ENCODE data around the gene PSMB7. TPM values are rescaled to one million over a fixed set of nuclear protein-coding genes. Genes with fewer than 3 reads are reported as not detected.

PSMB7 gene
- 285 and 290 TPM in 2 replicates for polyA plus RNA-seq (2013)

GRCh38 chr9:124415102-124415851, at the start of gene PSMB7:
PSMB7 (minus strand) TSS chr9:124415442; CDS start chr9:124415425, 17 bp downstream.
- Histone ChIP-seq H3K9ac (ENCODE audit: low read length) (peak within 1 kb of the TSS; percentile 94), H3K9me3 (ENCODE audit: insufficient read depth, low read depth, low read length) (peaks cover 2% of the 10 kb centered on the region), H3K4me1 (ENCODE audit: control insufficient read depth in 1 of 2, insufficient read depth in 2 of 2, low read length in 2 of 2) (no peaks in the 10 kb centered on the region), H2AFZ (ENCODE audit: insufficient read depth, low read length, poor library complexity) (peak within 1 kb of the TSS; percentile 94), H2BK120ac (ENCODE audit: insufficient read depth, low read length, poor library complexity) (peak within 1 kb of the TSS; percentile 74), H3K18ac (ENCODE audit: low read length) (peak within 1 kb of the TSS; percentile 76), H3K14ac (ENCODE audit: low read length) (peak within 1 kb of the TSS; percentile 90), H3K36me3 (ENCODE audit: control insufficient read depth in 1 of 2, insufficient read depth in 2 of 2, low read length in 2 of 2) (peaks cover 8 to 15% of the 10 kb centered on the region in 2 experiments), H4K8ac (ENCODE audit: low read depth, low read length) (peak within 1 kb of the TSS; percentile 99), H3K23ac (ENCODE audit: low read length) (no peak within 1 kb of the TSS), H3K4ac (ENCODE audit: low read depth, low read length) (peak within 1 kb of the TSS; percentile 84), H2AK5ac (ENCODE audit: low read length) (peak within 1 kb of the TSS; percentile 98), H4K12ac (ENCODE audit: low read depth, low read length) (peak within 1 kb of the TSS; percentile 96), H3K4me2 (ENCODE audit: low read length) (peak within 1 kb of the TSS; percentile 78), H3K79me2 (ENCODE audit: control insufficient read depth, insufficient read depth, low read length, poor library complexity) (peaks cover 6% of the 10 kb centered on the region), H3K27ac (ENCODE audit: low read depth, low read length) (peak within 1 kb of the TSS; percentile 75), H3K27me3 (ENCODE audit: insufficient read depth, low read length) (no peaks in the 10 kb centered on the region), H3K4me3 (ENCODE audit: low read depth, low read length) (peak within 1 kb of the TSS; percentile 95), H2BK5ac (ENCODE audit: low read depth, low read length, poor library complexity) (peak within 1 kb of the TSS; percentile 80), H2BK12ac (ENCODE audit: low read length) (no peak within 1 kb of the TSS), H3K79me1 (ENCODE audit: low read length) (peaks cover 6% of the 10 kb centered on the region), H4K91ac (ENCODE audit: low read depth, low read length) (peak within 1 kb of the TSS; percentile 84)
- DNase-seq = peak; percentile 98 to 100
- no CpG with 5 or more reads among the region's 41 CpGs for whole genome bisulfite sequencing (ENCODE audit: extremely low coverage, insufficient coverage, insufficient read length)

GRCh38 chr9:124462739-124463138, 47.5 kb upstream of the PSMB7 start:
- no peaks in the 10 kb centered on the region for H3K27me3 ChIP-seq (ENCODE audit: insufficient read depth, low read length)
- no peak overlapping the region for H2BK12ac ChIP-seq (ENCODE audit: low read length)
- H3K27ac ChIP-seq (ENCODE audit: low read depth, low read length) = no peak overlapping the region
- H3K4me2 ChIP-seq (ENCODE audit: low read length) = no peak overlapping the region
- H3K9me3 ChIP-seq (ENCODE audit: insufficient read depth, low read depth, low read length) = peaks cover 5% of the 10 kb centered on the region
- H2AFZ ChIP-seq (ENCODE audit: insufficient read depth, low read length, poor library complexity) = no peak overlapping the region
- H3K79me2 ChIP-seq (ENCODE audit: control insufficient read depth, insufficient read depth, low read length, poor library complexity) = no peaks in the 10 kb centered on the region
- H3K18ac ChIP-seq (ENCODE audit: low read length) = no peak overlapping the region
- no peak overlapping the region for H2AK5ac ChIP-seq (ENCODE audit: low read length)
- no peak overlapping the region for H4K12ac ChIP-seq (ENCODE audit: low read depth, low read length)
- no peak overlapping the region for H3K14ac ChIP-seq (ENCODE audit: low read length)
- H3K4me3 ChIP-seq (ENCODE audit: low read depth, low read length) = no peak overlapping the region
- H3K23ac ChIP-seq (ENCODE audit: low read length) = no peak overlapping the region
- H2BK120ac ChIP-seq (ENCODE audit: insufficient read depth, low read length, poor library complexity) = no peak overlapping the region
- H3K4ac ChIP-seq (ENCODE audit: low read depth, low read length) = no peak overlapping the region
- no peaks in the 10 kb centered on the region for H3K79me1 ChIP-seq (ENCODE audit: low read length)
- no peak overlapping the region for H4K91ac ChIP-seq (ENCODE audit: low read depth, low read length)
- no peak overlapping the region for H3K9ac ChIP-seq (ENCODE audit: low read length)
- H2BK5ac ChIP-seq (ENCODE audit: low read depth, low read length, poor library complexity) = no peak overlapping the region
- DNase-seq = no peak
- WGBS (ENCODE audit: extremely low coverage, insufficient coverage, insufficient read length) = no CpG with 5 or more reads among the region's 1 CpG
- no peak overlapping the region for H4K8ac ChIP-seq (ENCODE audit: low read depth, low read length)
- H3K4me1 ChIP-seq (ENCODE audit: control insufficient read depth in 1 of 2, insufficient read depth in 2 of 2, low read length in 2 of 2) = no peaks in the 10 kb centered on the region
- H3K36me3 ChIP-seq (ENCODE audit: control insufficient read depth in 1 of 2, insufficient read depth in 2 of 2, low read length in 2 of 2) = no peaks in the 10 kb centered on the region

- Histone ChIP-seq H2BK12ac (ENCODE audit: low read length) (no peak overlapping the region), H4K8ac (ENCODE audit: low read depth, low read length) (no peak overlapping the region), H3K4me2 (ENCODE audit: low read length) (no peak overlapping the region)
Measured at GRCh38 chr9:124458441-124458840, 43.2 kb upstream of the PSMB7 start.

GRCh38 chr9:124457887-124458431, 42.7 kb upstream of the PSMB7 start:
- H3K79me2 ChIP-seq (ENCODE audit: control insufficient read depth, insufficient read depth, low read length, poor library complexity) = no peaks in the 10 kb centered on the region
- no peak overlapping the region for H3K9ac ChIP-seq (ENCODE audit: low read length)
- no peak overlapping the region for H3K4me2 ChIP-seq (ENCODE audit: low read length)
- no peak overlapping the region for H3K14ac ChIP-seq (ENCODE audit: low read length)
- H2AK5ac ChIP-seq (ENCODE audit: low read length) = no peak overlapping the region
- H3K4ac ChIP-seq (ENCODE audit: low read depth, low read length) = no peak overlapping the region
- H2BK12ac ChIP-seq (ENCODE audit: low read length) = no peak overlapping the region
- H3K79me1 ChIP-seq (ENCODE audit: low read length) = no peaks in the 10 kb centered on the region
- H3K4me1 ChIP-seq (ENCODE audit: control insufficient read depth in 1 of 2, insufficient read depth in 2 of 2, low read length in 2 of 2) = peaks cover 0 to 2% of the 10 kb centered on the region in 2 experiments
- H2AFZ ChIP-seq (ENCODE audit: insufficient read depth, low read length, poor library complexity) = no peak overlapping the region
- no peak overlapping the region for H3K18ac ChIP-seq (ENCODE audit: low read length)
- H2BK5ac ChIP-seq (ENCODE audit: low read depth, low read length, poor library complexity) = no peak overlapping the region
- no peak overlapping the region for H4K12ac ChIP-seq (ENCODE audit: low read depth, low read length)
- H2BK120ac ChIP-seq (ENCODE audit: insufficient read depth, low read length, poor library complexity) = no peak overlapping the region
- peaks cover 4% of the 10 kb centered on the region for H3K27me3 ChIP-seq (ENCODE audit: insufficient read depth, low read length)
- peaks cover 2% of the 10 kb centered on the region for H3K9me3 ChIP-seq (ENCODE audit: insufficient read depth, low read depth, low read length)
- no peak overlapping the region for H3K23ac ChIP-seq (ENCODE audit: low read length)
- no peak for DNase-seq
- no peak overlapping the region for H3K4me3 ChIP-seq (ENCODE audit: low read depth, low read length)
- no peak overlapping the region for H3K27ac ChIP-seq (ENCODE audit: low read depth, low read length)
- H4K8ac ChIP-seq (ENCODE audit: low read depth, low read length) = no peak overlapping the region
- H3K36me3 ChIP-seq (ENCODE audit: control insufficient read depth in 1 of 2, insufficient read depth in 2 of 2, low read length in 2 of 2) = no peaks in the 10 kb centered on the region
- no CpG with 5 or more reads among the region's 8 CpGs for WGBS (ENCODE audit: extremely low coverage, insufficient coverage, insufficient read length)
- no peak overlapping the region for H4K91ac ChIP-seq (ENCODE audit: low read depth, low read length)

More at GRCh38 chr9:124458441-124458840, 43.2 kb upstream of the PSMB7 start:
- no peaks in the 10 kb centered on the region for H3K36me3 ChIP-seq (ENCODE audit: control insufficient read depth in 1 of 2, insufficient read depth in 2 of 2, low read length in 2 of 2)
- H2BK120ac ChIP-seq (ENCODE audit: insufficient read depth, low read length, poor library complexity) = no peak overlapping the region
- H3K27ac ChIP-seq (ENCODE audit: low read depth, low read length) = no peak overlapping the region
- no peak for DNase-seq
- H3K9me3 ChIP-seq (ENCODE audit: insufficient read depth, low read depth, low read length) = no peaks in the 10 kb centered on the region
- no peak overlapping the region for H3K4ac ChIP-seq (ENCODE audit: low read depth, low read length)
- no peaks in the 10 kb centered on the region for H3K27me3 ChIP-seq (ENCODE audit: insufficient read depth, low read length)
- no peak overlapping the region for H2AK5ac ChIP-seq (ENCODE audit: low read length)
- H3K4me3 ChIP-seq (ENCODE audit: low read depth, low read length) = no peak overlapping the region
- H3K79me2 ChIP-seq (ENCODE audit: control insufficient read depth, insufficient read depth, low read length, poor library complexity) = no peaks in the 10 kb centered on the region
- no peak overlapping the region for H3K18ac ChIP-seq (ENCODE audit: low read length)
- no peak overlapping the region for H2BK5ac ChIP-seq (ENCODE audit: low read depth, low read length, poor library complexity)
- H3K14ac ChIP-seq (ENCODE audit: low read length) = no peak overlapping the region
- no CpG with 5 or more reads among the region's 9 CpGs for WGBS (ENCODE audit: extremely low coverage, insufficient coverage, insufficient read length)
- H3K23ac ChIP-seq (ENCODE audit: low read length) = no peak overlapping the region
- H4K91ac ChIP-seq (ENCODE audit: low read depth, low read length) = no peak overlapping the region
- no peaks in the 10 kb centered on the region for H3K4me1 ChIP-seq (ENCODE audit: control insufficient read depth in 1 of 2, insufficient read depth in 2 of 2, low read length in 2 of 2)
- H3K9ac ChIP-seq (ENCODE audit: low read length) = no peak overlapping the region
- no peaks in the 10 kb centered on the region for H3K79me1 ChIP-seq (ENCODE audit: low read length)
- H4K12ac ChIP-seq (ENCODE audit: low read depth, low read length) = no peak overlapping the region
- H2AFZ ChIP-seq (ENCODE audit: insufficient read depth, low read length, poor library complexity) = no peak overlapping the region
